Loucy (cell line): ENCODE data around the gene RPL27.

Experiments
- H2AFZ ChIP-seq: fragments of 200-600 bp; sonication (generic); 2 replicates; pipeline ENCODE4 v1.6.0; 2016; ENCODE audit warnings: antibody characterized with exemption, mild to moderate bottlenecking, low read length, moderate library complexity
- H3F3A ChIP-seq: fragments of 200-600 bp; 2 replicates; pipeline ENCODE4 v1.6.0; 2016; ENCODE audit warnings: antibody characterized with exemption, low read depth, mild to moderate bottlenecking
- H3K27me3 ChIP-seq: fragments of 200-600 bp; sonication (generic); 2 replicates; pipeline ENCODE4 v1.6.1; 2014; ENCODE audit warnings: low read length, mild to moderate bottlenecking; ENCODE audit not compliant: insufficient read depth, poor library complexity, severe bottlenecking
- H3K36me3 ChIP-seq: fragments of 200-600 bp; sonication (generic); 2 replicates; pipeline ENCODE4 v1.6.1; 2016; ENCODE audit warnings: low read length; ENCODE audit not compliant: insufficient read depth
- H3K4me1 ChIP-seq: fragments of 200-600 bp; sonication (generic); 2 replicates; pipeline ENCODE4 v1.5.1; 2014; ENCODE audit warnings: low read length, mild to moderate bottlenecking; ENCODE audit not compliant: insufficient read depth, poor library complexity, severe bottlenecking
- H3K4me2 ChIP-seq: fragments of 200-600 bp; sonication (generic); 2 replicates; pipeline ENCODE4 v1.6.0; 2014; ENCODE audit warnings: antibody characterized with exemption, low read length, low read depth, mild to moderate bottlenecking; ENCODE audit not compliant: poor library complexity, severe bottlenecking
- H3K4me3 ChIP-seq: fragments of 200-600 bp; sonication (generic); 2 replicates; pipeline ENCODE4 v1.5.1; 2014; ENCODE audit warnings: low read length, mild to moderate bottlenecking, mixed read lengths; ENCODE audit not compliant: poor library complexity, severe bottlenecking
- H3K79me2 ChIP-seq: fragments of 200-600 bp; sonication (generic); 2 replicates; pipeline ENCODE4 v1.6.1; 2014; ENCODE audit warnings: low read length; ENCODE audit not compliant: insufficient read depth
- H3K9ac ChIP-seq: fragments of 200-600 bp; sonication (generic); 2 replicates; pipeline ENCODE4 v1.6.0; 2014; ENCODE audit warnings: mild to moderate bottlenecking, low read depth, low read length, moderate library complexity; ENCODE audit not compliant: poor library complexity, severe bottlenecking
- H3K9me2 ChIP-seq: fragments of 200-600 bp; sonication (generic); replicated peaks from 2 replicates; pipeline ENCODE4 v1.6.1; 2016; ENCODE audit warnings: low read depth, low read length, mixed read lengths
- H3K9me3 ChIP-seq: fragments of 200-600 bp; sonication (generic); 2 replicates; pipeline ENCODE4 v1.6.1; 2014; ENCODE audit warnings: mild to moderate bottlenecking, antibody characterized with exemption, low read length, low read depth; ENCODE audit not compliant: insufficient read depth
- H4K20me1 ChIP-seq: fragments of 200-600 bp; sonication (generic); 2 replicates; pipeline ENCODE4 v1.6.0; 2014; ENCODE audit warnings: antibody characterized with exemption, low read length, mild to moderate bottlenecking; ENCODE audit not compliant: insufficient read depth, poor library complexity, severe bottlenecking
- CTCF ChIP-seq: fragments of 200-600 bp; sonication (generic); conservative IDR thresholded peaks from 2 replicates; pipeline ENCODE4 v1.5.1; 2014; ENCODE audit warnings: mild to moderate bottlenecking, antibody characterized with exemption, low read length

Gene RPL27

GRCh38 chr17:43051969-43052368 lies 53.8 kb downstream of the RPL27 start:
- Histone ChIP-seq H3K4me3 (no peak overlapping the region), H3K9me3 (no peaks in the 10 kb centered on the region), H3K79me2 (no peaks in the 10 kb centered on the region), H3K9ac (no peak overlapping the region), H3K36me3 (peaks cover 57% of the 10 kb centered on the region), H2AFZ (no peak overlapping the region), H3K9me2 (no peaks in the 10 kb centered on the region), H3K27me3 (no peaks in the 10 kb centered on the region), H3K4me1 (no peaks in the 10 kb centered on the region), H3K4me2 (no peak overlapping the region), H3F3A (no peaks in the 10 kb centered on the region), H4K20me1 (no peaks in the 10 kb centered on the region)
- no peak for TF ChIP-seq CTCF
